Mucosa of descending colon (tissue), 3 donors: ENCODE results near the gene OBSL1. TPM values are rescaled to one million over a fixed set of nuclear protein-coding genes. Genes with fewer than 3 reads are reported as not detected.

Source experiments
- ATAC-seq: fragments of 200-7000 bp; cut with Tn5 transposase; one replicate; pipeline ENCODE4 v1.9.1; 2020; ENCODE audit warnings: mild to moderate bottlenecking, moderate library complexity
- DNase-seq, 3 donors: peaks; one replicate each; pipeline ENCODE4 v3.0.0-alpha.2; 2020
- H3K36me3 ChIP-seq: fragments of 200-600 bp; one replicate; pipeline ENCODE4 v1.8.0; 2021; ENCODE audit warnings: low read depth, mild to moderate bottlenecking
- H3K4me1 ChIP-seq: fragments of 200-600 bp; one replicate; pipeline ENCODE4 v1.8.0; 2021; ENCODE audit warnings: low read depth, mild to moderate bottlenecking
- H3K4me3 ChIP-seq: fragments of 200-600 bp; one replicate; pipeline ENCODE4 v1.8.0; 2021; ENCODE audit warnings: mild to moderate bottlenecking
- H3K9me3 ChIP-seq: fragments of 200-600 bp; one replicate; pipeline ENCODE4 v1.8.0; 2021; ENCODE audit warnings: mild to moderate bottlenecking
- intact Hi-C, 2 donors: fragments of 100-400 bp; cut with DNase I in 1 of 2; cut with micrococcal nuclease in 1 of 2; formaldehyde crosslinking; loops; one replicate each; pipeline versions ENCODE4 v1.11.0 to v1.11.1; 2022; cut with DNase I, micrococcal nuclease
- long read RNA-seq, 2 donors: library from polyadenylated mRNA; unstranded; transcript quantifications; one replicate each; pipeline ENCODE4 v2.0.0, GENCODE V29; 2019 to 2021
- total RNA-seq, 3 donors: library from RNA; stranded (reverse); fragmentation: NEBNext Ultra II Directional in 2 of 3; extraction: Animal tissue kit (Norgen Biotek cat#: 25700) in 2 of 3; gene quantifications; one replicate each; pipeline versions ENCODE4 v1.2.1 to v1.2.4, GENCODE V29; 2021 to 2023
- TF ChIP-seq, protein P1 (sequence below): fragments of 200-600 bp; IDR thresholded peaks from one replicate; pipeline ENCODE4 v1.8.0; 2022; ENCODE audit warnings: antibody characterized with exemption, mild to moderate bottlenecking
- donor health status: DM: no; HTN: no; CAD: no; lungs with moderate emphysema.
- donor health status: DM: no; HTN: no; CAD: no.
- donor health status: DM: no; HTN: yes; CAD: no.

The OBSL1 gene
- 10 to 100 TPM in 2 of 3 donors, 1 to 10 TPM in 1; 7.6 to 53.0 (median 12.6) TPM for total RNA-seq
- long read RNA-seq, donor 1, full-length matches to known transcripts: 63 of 117 reads
- long read RNA-seq, donor 1, partial matches to known transcripts: 32 of 117 reads
- long read RNA-seq, donor 1, other reads (novel, unspliced or antisense): 22 of 117 reads
- long read RNA-seq, donor 2, partial matches to known transcripts: 1 of 1 reads
- long read RNA-seq, donor 2, other reads (novel, unspliced or antisense): 0 of 1 reads

DNA sequence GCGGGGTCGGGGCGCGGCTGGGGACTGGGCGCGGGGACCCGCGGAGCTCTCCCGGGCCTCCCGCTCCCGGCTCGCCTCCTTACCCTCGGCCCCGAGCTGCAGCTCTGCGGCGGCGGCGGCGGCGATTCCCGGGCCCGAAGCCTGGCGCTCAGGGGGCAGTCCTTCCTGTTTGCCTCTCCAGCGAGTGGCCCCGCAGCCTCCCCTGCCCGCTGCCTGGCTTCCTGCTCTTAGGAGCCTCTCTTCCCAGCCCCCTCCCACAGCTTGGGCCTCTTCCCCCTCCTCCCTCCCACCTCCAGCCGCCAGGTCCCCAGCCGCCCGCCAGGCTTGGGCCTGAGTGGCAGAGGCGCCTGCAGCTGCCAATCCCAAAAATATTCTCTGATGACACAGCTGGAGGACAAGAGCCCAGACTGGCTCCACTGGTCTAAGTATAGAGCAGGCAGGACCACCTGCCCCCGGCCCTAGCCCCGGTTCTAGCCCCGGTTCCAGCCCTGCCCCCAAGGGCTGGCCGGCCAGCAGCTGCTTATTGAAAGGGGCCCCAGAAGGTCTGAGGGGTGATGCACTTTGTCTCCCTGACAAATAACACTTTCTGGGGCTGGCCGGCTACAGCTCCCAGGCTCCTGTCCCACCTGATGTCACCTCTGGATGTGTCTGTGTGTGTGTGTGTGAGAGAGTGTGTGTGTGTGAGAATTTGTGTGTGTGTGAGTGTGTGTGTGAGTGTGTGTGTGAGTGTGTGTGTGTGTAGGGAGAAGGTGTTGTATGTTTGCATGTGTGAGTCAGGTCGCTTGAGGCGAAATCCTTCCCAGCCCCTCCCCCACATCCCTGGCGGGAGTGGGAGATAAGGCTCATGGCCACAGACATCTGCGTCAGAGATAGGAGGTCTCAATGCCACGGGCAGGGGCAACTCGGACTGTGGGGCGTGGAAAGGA, at the start of gene OBSL1:
TSS of gene OBSL1 (minus strand) at position 229 of the 926 bp plus-strand sequence. CDS start 307 bp downstream, outside the sequence.
- no peaks in the 10 kb centered on the region for H3K36me3 ChIP-seq
- peaks cover 15% of the 10 kb centered on the region for H3K4me1 ChIP-seq
- H3K4me3 ChIP-seq: peak within 1 kb of the TSS; percentile 17
- intact Hi-C loops: no loop called here
- DNase-seq (peak; percentile 23 to 54 (median 51)), ATAC-seq (peak; percentile 58)
- TF ChIP-seq, protein P1, sequence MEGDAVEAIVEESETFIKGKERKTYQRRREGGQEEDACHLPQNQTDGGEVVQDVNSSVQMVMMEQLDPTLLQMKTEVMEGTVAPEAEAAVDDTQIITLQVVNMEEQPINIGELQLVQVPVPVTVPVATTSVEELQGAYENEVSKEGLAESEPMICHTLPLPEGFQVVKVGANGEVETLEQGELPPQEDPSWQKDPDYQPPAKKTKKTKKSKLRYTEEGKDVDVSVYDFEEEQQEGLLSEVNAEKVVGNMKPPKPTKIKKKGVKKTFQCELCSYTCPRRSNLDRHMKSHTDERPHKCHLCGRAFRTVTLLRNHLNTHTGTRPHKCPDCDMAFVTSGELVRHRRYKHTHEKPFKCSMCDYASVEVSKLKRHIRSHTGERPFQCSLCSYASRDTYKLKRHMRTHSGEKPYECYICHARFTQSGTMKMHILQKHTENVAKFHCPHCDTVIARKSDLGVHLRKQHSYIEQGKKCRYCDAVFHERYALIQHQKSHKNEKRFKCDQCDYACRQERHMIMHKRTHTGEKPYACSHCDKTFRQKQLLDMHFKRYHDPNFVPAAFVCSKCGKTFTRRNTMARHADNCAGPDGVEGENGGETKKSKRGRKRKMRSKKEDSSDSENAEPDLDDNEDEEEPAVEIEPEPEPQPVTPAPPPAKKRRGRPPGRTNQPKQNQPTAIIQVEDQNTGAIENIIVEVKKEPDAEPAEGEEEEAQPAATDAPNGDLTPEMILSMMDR: no peak
- H3K9me3 ChIP-seq: no peaks in the 10 kb centered on the region

DNA sequence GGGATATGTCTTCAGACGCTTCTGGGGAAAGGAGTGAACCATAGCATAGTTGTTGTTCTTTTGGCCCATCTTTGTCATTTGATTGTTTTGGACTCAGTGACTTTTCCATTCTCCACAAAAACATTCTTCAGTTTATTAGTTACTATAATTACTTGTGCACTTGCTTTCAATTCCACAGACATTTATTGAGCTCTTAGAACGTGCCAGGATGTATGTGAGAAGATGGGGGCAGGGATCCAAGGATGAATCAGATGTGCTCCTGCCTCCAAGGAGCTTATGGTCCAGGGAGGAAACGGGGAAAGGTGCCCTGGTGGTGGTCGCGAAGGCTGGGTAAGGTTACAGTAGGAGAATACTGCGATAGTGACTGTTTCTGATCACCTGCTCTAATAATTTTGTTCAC, 49.2 kb upstream of the OBSL1 start:
- intact Hi-C loops: no loop called here
- TF ChIP-seq, protein P1: no peak
- H3K4me1 ChIP-seq: no peaks in the 10 kb centered on the region

DNA sequence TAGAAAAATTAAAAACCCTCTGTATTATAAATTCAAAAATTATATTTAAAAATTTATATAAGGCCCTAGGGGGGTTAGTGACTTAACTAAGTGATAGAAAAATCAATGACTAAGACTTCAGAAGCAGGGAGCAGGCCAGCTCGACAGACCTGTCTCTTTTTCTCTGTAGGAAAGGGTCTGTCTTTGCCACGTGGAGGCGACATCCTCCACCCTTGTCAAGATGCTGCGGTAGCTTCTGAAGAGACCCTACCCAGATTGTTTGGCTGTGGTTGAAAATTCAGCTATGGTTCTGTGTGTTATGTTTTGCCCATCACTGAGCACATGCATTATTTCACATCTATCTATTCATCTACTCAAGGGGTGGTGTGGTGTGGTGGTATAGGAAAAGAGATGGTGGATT, 47.9 kb upstream of the OBSL1 start:
- no peak overlapping the region for H3K4me3 ChIP-seq
- DNase-seq (no peak), ATAC-seq (no peak)
- no peaks in the 10 kb centered on the region for H3K4me1 ChIP-seq
- intact Hi-C loops: no loop called here
- TF ChIP-seq, protein P1: no peak
- no peaks in the 10 kb centered on the region for H3K36me3 ChIP-seq
- no peaks in the 10 kb centered on the region for H3K9me3 ChIP-seq

More for the DNA sequence above, 49.2 kb upstream of the OBSL1 start:
- H3K36me3 ChIP-seq: no peaks in the 10 kb centered on the region
- ATAC-seq (no peak), DNase-seq (no peak)
- no peak overlapping the region for H3K4me3 ChIP-seq
- H3K9me3 ChIP-seq: no peaks in the 10 kb centered on the region

DNA sequence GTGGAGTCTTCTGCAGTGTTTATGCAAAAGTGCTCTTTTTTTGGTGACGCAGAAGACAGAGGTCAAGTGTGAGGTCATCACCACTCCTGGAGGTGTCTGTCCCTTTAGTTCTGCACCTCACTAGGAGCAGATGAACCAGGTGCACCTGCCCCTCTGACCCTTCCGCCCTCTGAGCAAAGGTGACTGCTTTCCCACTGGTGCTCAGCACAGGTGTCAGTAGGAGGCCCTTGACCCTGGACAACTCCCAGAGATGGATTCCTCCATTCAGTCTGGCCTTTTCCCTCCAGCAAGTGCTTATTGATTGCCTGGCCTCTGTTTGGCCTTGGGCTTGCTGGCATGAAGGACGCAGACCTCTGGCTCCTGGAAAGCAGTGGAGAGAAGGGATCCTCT, 47.4 kb upstream of the OBSL1 start:
- H3K4me1 ChIP-seq: no peaks in the 10 kb centered on the region
- DNase-seq: no peak
- no peak overlapping the region for H3K4me3 ChIP-seq
- TF ChIP-seq, protein P1: no peak
- no peak for ATAC-seq
- H3K9me3 ChIP-seq: no peaks in the 10 kb centered on the region
- intact Hi-C loops: no loop called here
- no peaks in the 10 kb centered on the region for H3K36me3 ChIP-seq

DNA sequence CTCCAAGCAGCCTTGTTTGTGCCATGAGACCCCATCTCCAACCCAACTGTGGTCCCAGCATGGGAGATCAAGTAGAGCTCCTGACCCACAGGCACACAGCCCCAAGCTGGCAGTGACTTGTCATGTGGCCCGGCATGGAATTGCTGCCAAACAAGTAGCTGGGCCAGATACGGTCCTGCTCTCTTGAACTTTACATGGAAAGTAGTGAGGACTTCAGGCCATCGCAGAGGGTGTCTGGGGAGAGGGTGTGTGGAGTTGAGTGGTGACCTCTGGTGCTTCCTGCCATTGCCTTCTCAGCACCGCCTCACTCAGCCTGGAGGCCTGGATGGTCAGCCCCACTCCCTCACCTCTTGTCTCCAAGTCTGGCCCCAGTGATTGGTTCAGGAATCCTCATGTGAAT, 45.2 kb upstream of the OBSL1 start:
- H3K9me3 ChIP-seq: no peaks in the 10 kb centered on the region
- TF ChIP-seq, protein P1: no peak
- H3K4me1 ChIP-seq: no peaks in the 10 kb centered on the region
- no peak overlapping the region for H3K4me3 ChIP-seq
- H3K36me3 ChIP-seq: no peaks in the 10 kb centered on the region
- intact Hi-C loops: no loop called here
- DNase-seq: no peak
- ATAC-seq: no peak
